ENCODE measurements around the gene SERPINI1. TPM values are rescaled to one million over a fixed set of nuclear protein-coding genes. Genes with fewer than 3 reads are reported as not detected.

Gene SERPINI1
- polyA plus RNA-seq, 3 donors, result 0.12 to 1.6 (median 0.27) TPM

GRCh38 chr3:167787440-167787839 lies 51.9 kb downstream of the SERPINI1 start:
- Histone ChIP-seq H3K27me3 (ENCODE audit: control insufficient read depth in 2 of 2, insufficient read depth in 2 of 2, low read length in 2 of 2) (no peaks in the 10 kb centered on the region), H4K20me1 (ENCODE audit: insufficient read depth, low read length) (no peaks in the 10 kb centered on the region), H2AFZ (ENCODE audit: insufficient read depth, low read depth, low read length, poor library complexity, severe bottlenecking) (no peak overlapping the region), H3K27ac (ENCODE audit: low read depth in 1 of 2, low read length in 2 of 2) (no peak overlapping the region), H3K9me3 (replicated peaks in 1 of 2; ENCODE audit: control insufficient read depth in 1 of 2, insufficient read depth in 1 of 2, low read length in 2 of 2) (no peaks in the 10 kb centered on the region), H3K9ac (ENCODE audit: insufficient read depth, low read length, poor library complexity, severe bottlenecking) (no peak overlapping the region), H3K79me2 (ENCODE audit: insufficient read depth, low read length) (no peaks in the 10 kb centered on the region), H3K4me1 (ENCODE audit: control insufficient read depth in 1 of 2, insufficient read depth in 2 of 2, low read length in 2 of 2) (no peaks in the 10 kb centered on the region), H3K4me2 (replicated peaks; ENCODE audit: extremely low read depth, low read length, poor library complexity, severe bottlenecking) (no peak overlapping the region), H3K36me3 (replicated peaks in 1 of 2; ENCODE audit: control insufficient read depth in 1 of 2, insufficient read depth in 2 of 2, low read length in 2 of 2) (no peaks in the 10 kb centered on the region), H3K4me3 (replicated peaks in 1 of 3; ENCODE audit: low read depth in 2 of 3, low read length in 3 of 3) (no peak overlapping the region)
- Mint-ChIP-seq H3K9me3 (peaks cover 0 to 4% (median 0%) of the 10 kb centered on the region in 7 donors), H3K4me3 (no peak overlapping the region), H3K27me3 (ENCODE audit: low read depth in 3 of 3) (no peaks in the 10 kb centered on the region), H3K36me3 (no peaks in the 10 kb centered on the region), H3K4me1 (no peaks in the 10 kb centered on the region), H3K27ac (no peak overlapping the region)
- intact Hi-C loops (cut with micrococcal nuclease), result no loop called here
- TF ChIP-seq CTCF (IDR thresholded peaks at IDR 0.05), result no peak
- 13% methylated on average over 1 of the region's 4 CpGs for WGBS (ENCODE audit: insufficient coverage)
- DNase-seq, result no peak

DNA sequence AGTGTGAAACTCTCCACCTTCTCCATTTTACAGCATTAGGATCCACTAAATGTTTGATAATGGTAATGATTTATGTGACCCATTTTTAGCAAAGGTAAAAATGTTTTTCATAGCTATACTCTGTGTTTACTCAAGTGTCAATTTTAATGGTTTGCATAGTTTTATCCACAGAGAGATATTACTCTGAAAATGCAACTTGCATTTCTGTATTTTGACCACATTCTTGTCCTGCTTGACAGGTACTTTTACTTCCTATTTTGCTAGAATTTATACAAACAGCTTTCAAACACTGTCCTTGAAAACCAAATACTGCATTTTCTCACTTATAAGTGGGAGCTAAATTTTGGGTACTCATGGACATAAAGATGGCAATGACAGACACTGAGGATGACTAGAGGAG lies 62.9 kb downstream of the SERPINI1 start:
- Mint-ChIP-seq H3K27me3 (ENCODE audit: low read depth in 3 of 3) (no peaks in the 10 kb centered on the region), H3K4me3 (no peak overlapping the region), H3K36me3 (no peaks in the 10 kb centered on the region), H3K27ac (no peak overlapping the region), H3K9me3 (peaks cover 0 to 4% (median 0%) of the 10 kb centered on the region in 7 donors), H3K4me1 (no peaks in the 10 kb centered on the region)
- no peaks in the 10 kb centered on the region for H3K27me3 ChIP-seq (ENCODE audit: control insufficient read depth in 2 of 2, insufficient read depth in 2 of 2, low read length in 2 of 2)
- H3K4me3 ChIP-seq (replicated peaks in 1 of 3; ENCODE audit: low read depth in 2 of 3, low read length in 3 of 3), result no peak overlapping the region
- no peak overlapping the region for H3K27ac ChIP-seq (ENCODE audit: low read depth in 1 of 2, low read length in 2 of 2)
- H3K9ac ChIP-seq (ENCODE audit: insufficient read depth, low read length, poor library complexity, severe bottlenecking), result no peak overlapping the region
- H3K36me3 ChIP-seq (replicated peaks in 1 of 2; ENCODE audit: control insufficient read depth in 1 of 2, insufficient read depth in 2 of 2, low read length in 2 of 2), result no peaks in the 10 kb centered on the region
- no peak overlapping the region for H2AFZ ChIP-seq (ENCODE audit: insufficient read depth, low read depth, low read length, poor library complexity, severe bottlenecking)
- H4K20me1 ChIP-seq (ENCODE audit: insufficient read depth, low read length), result no peaks in the 10 kb centered on the region
- TF ChIP-seq CTCF (IDR thresholded peaks at IDR 0.05), result no peak
- H3K4me1 ChIP-seq (ENCODE audit: control insufficient read depth in 1 of 2, insufficient read depth in 2 of 2, low read length in 2 of 2), result no peaks in the 10 kb centered on the region
- DNase-seq, result no peak
- no peaks in the 10 kb centered on the region for H3K79me2 ChIP-seq (ENCODE audit: insufficient read depth, low read length)
- H3K9me3 ChIP-seq (replicated peaks in 1 of 2; ENCODE audit: control insufficient read depth in 1 of 2, insufficient read depth in 1 of 2, low read length in 2 of 2), result no peaks in the 10 kb centered on the region
- intact Hi-C loops (cut with micrococcal nuclease), result no loop called here
- H3K4me2 ChIP-seq (replicated peaks; ENCODE audit: extremely low read depth, low read length, poor library complexity, severe bottlenecking), result no peak overlapping the region

Data from CD14-positive monocyte (primary cell).